ENCODE data around the gene PLSCR2. TPM values are rescaled to one million over a fixed set of nuclear protein-coding genes. Genes with fewer than 3 reads are reported as not detected.
A peak's percentile ranks its signal among the peaks of the same experiment; 100 is the strongest.
"Not testable (repeated sequence)": the region's sequence is repeated elsewhere in the genome, so short reads cannot be mapped to it uniquely, and the experiment has no call there.

The PLSCR2 gene
- total RNA-seq, 1 donor from 2014 or later, result not detected

DNA sequence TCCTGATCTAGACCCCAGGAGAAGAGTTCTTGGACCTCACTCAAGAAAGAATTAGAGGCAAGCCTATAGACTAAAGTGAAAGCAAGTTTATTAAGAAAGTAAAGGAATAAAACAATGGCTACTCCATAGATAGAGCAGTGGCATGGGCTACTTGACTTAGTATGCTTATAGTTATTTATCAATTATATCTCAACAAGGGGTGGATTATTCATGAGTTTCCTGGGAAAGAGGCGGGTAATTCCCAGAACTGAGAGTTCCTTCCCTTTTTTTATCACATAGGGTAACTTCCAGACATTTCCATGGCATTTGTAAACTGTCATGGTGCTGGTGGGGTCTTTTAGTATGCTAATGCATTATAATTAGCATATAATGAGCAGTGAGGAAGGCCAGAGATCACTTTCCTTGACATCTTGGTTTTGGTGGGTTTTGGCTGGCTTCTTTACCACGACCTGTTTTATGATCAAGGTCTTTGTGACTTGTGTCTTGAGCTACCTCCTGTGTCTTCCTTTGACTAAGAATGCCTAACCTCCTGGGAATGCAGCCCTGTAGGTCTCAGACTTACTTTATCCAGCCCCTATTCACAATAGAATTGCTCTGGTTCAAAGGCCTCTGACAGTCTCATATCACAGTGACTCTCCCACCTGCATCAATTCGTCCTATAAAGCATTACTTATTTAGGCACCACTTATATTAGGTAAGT, 35.3 kb upstream of the PLSCR2 start:
- DNase-seq (ENCODE audit: low read depth), result no peak
- no peak overlapping the region for H3K4me3 ChIP-seq (ENCODE audit: low read depth, low read length)
- TF ChIP-seq, protein P1, sequence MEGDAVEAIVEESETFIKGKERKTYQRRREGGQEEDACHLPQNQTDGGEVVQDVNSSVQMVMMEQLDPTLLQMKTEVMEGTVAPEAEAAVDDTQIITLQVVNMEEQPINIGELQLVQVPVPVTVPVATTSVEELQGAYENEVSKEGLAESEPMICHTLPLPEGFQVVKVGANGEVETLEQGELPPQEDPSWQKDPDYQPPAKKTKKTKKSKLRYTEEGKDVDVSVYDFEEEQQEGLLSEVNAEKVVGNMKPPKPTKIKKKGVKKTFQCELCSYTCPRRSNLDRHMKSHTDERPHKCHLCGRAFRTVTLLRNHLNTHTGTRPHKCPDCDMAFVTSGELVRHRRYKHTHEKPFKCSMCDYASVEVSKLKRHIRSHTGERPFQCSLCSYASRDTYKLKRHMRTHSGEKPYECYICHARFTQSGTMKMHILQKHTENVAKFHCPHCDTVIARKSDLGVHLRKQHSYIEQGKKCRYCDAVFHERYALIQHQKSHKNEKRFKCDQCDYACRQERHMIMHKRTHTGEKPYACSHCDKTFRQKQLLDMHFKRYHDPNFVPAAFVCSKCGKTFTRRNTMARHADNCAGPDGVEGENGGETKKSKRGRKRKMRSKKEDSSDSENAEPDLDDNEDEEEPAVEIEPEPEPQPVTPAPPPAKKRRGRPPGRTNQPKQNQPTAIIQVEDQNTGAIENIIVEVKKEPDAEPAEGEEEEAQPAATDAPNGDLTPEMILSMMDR (conservative IDR thresholded peaks at IDR 0.05; ENCODE audit: low read depth, low read length), result no peak

DNA sequence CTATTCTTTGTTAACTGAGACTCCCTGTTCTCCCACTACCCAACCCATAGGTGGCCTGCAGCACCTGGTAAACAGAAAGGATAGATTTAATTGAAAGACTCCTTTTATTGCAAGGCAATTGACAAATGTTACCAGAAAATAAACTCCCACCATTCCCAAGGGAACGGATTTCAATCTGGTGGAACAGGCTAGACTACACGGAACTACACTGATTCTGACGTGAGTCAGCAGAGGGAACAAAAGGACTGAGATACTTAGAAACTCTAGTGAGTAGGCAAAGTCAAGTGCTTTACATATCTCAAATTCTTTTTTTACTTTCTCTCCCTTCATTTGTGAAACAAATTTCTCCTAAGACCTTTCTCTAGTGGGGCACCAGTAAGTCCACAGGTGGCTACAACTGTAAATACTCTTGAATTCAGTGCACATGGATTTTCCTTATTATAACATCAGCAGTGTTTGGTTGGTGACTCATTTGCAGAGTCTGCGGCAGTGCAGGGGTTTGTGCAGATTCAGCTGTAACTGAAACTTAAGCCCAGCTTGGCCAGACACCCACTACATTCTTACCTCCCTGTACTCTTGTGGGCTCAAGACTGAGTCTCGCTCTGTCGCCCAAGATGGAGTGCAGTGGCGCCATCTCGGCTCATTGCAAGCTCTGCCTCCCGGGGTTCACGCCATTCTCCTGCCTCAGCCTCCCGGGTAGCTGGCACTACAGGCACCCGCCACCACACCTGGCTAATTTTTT, 34.3 kb upstream of the PLSCR2 start:
- H3K4me3 ChIP-seq (ENCODE audit: low read depth, low read length), result no peak overlapping the region
- DNase-seq (ENCODE audit: low read depth), result peak; percentile 76
- TF ChIP-seq, protein P1 (conservative IDR thresholded peaks at IDR 0.05; ENCODE audit: low read depth, low read length), result peak; percentile 35

DNA sequence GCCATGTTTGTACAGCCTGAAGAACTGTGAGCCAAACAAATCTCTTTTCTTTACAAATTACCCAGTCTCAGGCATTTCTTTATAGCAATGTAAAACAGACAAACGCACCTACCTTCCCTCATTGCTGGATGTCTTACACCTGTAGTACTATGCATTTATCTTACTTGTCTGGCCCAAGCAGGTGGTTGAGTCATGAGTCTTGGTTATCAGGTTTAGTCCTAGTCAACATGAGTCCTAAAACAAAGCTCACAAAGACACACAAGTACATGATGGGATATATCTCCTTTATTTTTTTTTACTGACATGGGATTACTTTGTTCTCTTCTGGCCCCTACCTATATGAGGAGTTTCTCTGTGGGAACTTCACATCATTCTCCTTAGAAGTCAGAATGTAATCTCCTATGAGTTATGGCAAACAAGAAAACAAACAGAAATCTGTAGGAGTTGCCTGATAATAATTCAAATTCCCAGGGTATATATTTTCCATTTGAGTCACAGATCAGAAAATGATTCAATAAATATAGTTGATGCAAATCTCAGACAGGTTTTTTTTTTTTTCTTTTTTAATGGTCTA, 33.6 kb upstream of the PLSCR2 start:
- TF ChIP-seq, protein P1 (conservative IDR thresholded peaks at IDR 0.05; ENCODE audit: low read depth, low read length), result no peak
- H3K4me3 ChIP-seq (ENCODE audit: low read depth, low read length), result no peak overlapping the region
- no peak for DNase-seq (ENCODE audit: low read depth)

DNA sequence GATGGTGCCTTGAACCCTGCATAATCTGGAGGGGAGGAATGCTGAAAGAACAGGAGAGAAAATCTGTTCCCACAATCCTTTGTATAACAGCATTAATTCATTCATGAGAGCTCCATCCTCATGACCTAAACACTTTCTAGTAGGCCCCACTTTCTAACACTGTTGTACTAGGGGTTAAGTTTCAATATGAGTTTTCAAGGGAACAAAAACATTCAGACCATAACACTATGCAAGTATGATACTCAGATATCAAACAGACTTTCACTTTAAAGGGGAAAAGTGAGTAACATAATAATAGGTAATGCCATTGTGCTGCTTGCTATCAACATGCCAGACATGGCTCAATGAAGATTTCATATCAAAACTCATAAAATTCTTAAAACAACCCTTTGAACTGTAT, 32.4 kb upstream of the PLSCR2 start:
- TF ChIP-seq, protein P1 (conservative IDR thresholded peaks at IDR 0.05; ENCODE audit: low read depth, low read length), result no peak
- DNase-seq (ENCODE audit: low read depth), result no peak
- no peak overlapping the region for H3K4me3 ChIP-seq (ENCODE audit: low read depth, low read length)

DNA sequence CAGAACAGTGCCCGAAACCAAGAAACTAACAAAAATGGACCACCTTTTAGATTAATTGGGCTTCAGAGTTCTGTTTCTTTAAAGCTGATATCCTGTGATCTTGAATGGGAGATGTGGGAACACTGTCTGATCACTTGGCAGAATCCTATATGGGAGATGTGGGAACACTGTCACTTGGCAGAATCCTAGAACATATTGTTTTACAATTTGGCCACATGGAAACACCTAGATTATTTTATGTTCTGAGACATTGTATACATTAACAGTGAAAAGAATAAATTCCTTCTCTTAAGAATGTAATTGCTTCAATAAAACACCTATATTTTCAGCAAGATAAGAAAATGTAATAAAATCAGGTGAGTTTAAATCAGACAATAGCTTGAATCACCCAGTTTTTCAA, 30.3 kb upstream of the PLSCR2 start:
- H3K4me3 ChIP-seq (ENCODE audit: low read depth, low read length), result no peak overlapping the region
- TF ChIP-seq, protein P1 (conservative IDR thresholded peaks at IDR 0.05; ENCODE audit: low read depth, low read length), result no peak

DNA sequence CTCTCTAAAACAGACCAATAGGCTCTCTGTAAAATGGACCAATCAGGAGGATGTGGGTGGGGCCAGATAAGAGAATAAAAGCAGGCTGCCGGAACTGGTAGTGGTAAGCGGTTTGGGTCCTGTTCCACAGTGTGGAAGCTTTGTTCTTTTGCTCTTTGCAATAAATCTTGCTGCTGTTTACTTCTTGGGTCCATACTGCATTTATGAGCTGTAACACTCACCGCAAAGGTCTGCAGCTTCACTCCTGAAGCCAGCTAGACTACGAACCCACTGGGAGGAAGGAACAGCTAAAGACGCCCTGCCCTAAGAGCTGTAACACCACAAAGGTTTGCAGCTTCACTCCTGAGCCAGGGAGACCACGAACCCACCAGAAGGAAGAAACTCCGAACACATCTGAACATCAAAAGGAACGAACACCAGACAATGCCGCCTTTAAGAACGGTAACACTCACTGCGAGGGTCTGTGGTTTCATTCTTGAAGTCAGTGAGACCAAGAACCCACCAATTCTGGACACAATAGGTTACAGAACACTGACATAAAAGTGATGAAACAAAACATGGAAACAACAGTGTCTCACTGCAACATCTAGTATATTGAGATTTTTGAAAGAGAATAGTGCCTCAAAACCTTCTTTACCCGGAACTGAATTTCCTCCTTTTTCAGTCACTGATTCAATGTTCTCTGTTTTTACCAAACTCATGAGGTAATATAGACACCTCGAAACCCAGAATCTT, 28.8 kb upstream of the PLSCR2 start:
- no peak for DNase-seq (ENCODE audit: low read depth)
- TF ChIP-seq, protein P1 (conservative IDR thresholded peaks at IDR 0.05; ENCODE audit: low read depth, low read length), result no peak
- no peak overlapping the region for H3K4me3 ChIP-seq (ENCODE audit: low read depth, low read length)

More for the DNA sequence above, 30.3 kb upstream of the PLSCR2 start:
- DNase-seq (ENCODE audit: low read depth), result no peak

DNA sequence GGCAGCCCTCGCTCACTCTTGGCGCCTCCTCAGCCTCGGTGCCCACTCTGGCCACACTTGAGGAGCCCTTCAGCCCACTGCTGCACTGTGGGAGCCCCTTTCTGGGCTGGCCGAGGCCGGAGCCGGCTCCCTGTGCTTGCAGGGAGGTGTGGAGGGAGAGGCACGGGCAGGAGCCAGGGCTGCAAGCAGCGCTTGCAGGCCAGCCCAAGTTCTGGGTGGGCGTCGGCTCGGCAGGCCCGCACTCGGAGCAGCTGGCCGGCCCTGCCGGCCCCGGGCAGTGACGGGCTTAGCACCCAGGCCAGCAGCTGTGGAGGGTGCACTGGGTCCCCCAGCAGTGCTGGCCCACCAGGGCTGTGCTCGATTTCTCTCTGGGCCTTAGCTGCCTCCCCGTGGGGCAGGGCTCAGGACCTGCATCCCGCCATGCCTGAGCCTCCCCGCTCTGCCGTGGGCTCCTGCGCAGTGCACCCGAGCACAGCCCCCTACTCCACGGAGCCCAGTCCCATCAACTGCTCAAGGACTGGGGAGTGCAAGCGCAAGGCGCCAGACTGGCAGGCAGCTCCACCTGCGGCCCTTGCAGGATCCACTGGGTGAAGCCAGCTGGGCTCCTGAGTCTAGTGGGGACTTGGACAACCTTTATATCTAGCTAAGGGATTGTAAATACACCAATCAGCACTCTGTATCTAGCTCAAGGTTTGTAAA, 27.9 kb upstream of the PLSCR2 start:
- H3K4me3 ChIP-seq (ENCODE audit: low read depth, low read length); DNase-seq (ENCODE audit: low read depth): not testable (repeated sequence)
